ENCODE results near the gene RNF146.

GRCh38 chr6:127291495-127291894 lies 24.8 kb downstream of the RNF146 start:
- no peak for TF ChIP-seq GATA2 (IDR thresholded peaks at IDR 0.05; ENCODE audit: low read depth, low read length)
- TF ChIP-seq GATA3 (IDR thresholded peaks at IDR 0.05; ENCODE audit: low read depth, low read length) = no peak

Data from SH-SY5Y (cell line).